Type B pancreatic cell (in vitro differentiated cells): ENCODE data around the gene RHEBL1. TPM values are rescaled to one million over a fixed set of nuclear protein-coding genes. Genes with fewer than 3 reads are reported as not detected.
A peak's percentile ranks its signal among the peaks of the same experiment; 100 is the strongest.

ENCODE experiments used
- DNase-seq: peaks from one replicate; pipeline ENCODE4 v3.0.0; 2021; ENCODE audit warnings: mixed read lengths; ENCODE audit not compliant: unreplicated experiment; ENCODE audit errors: extremely low spot score
- H3K27ac Mint-ChIP-seq: 2 replicates; pipeline ENCODE4 v1.8.0; 2021; ENCODE audit warnings: mild to moderate bottlenecking, mixed read lengths
- H3K27me3 Mint-ChIP-seq: 2 replicates; pipeline ENCODE4 v1.8.0; 2021; ENCODE audit warnings: mixed read lengths
- H3K36me3 Mint-ChIP-seq: 2 replicates; pipeline ENCODE4 v1.8.0; 2021; ENCODE audit warnings: mixed read lengths
- H3K4me1 Mint-ChIP-seq: one replicate; pipeline ENCODE4 v1.8.0; 2021; ENCODE audit warnings: mixed read lengths; ENCODE audit not compliant: unreplicated experiment
- H3K4me3 Mint-ChIP-seq: 2 replicates; pipeline ENCODE4 v1.8.0; 2021; ENCODE audit warnings: mild to moderate bottlenecking, mixed read lengths
- H3K9me3 Mint-ChIP-seq: 2 replicates; pipeline ENCODE4 v1.8.0; 2021; ENCODE audit warnings: mixed read lengths
- CTCF ChIP-seq: fragments of 200-600 bp; sonication (generic); conservative IDR thresholded peaks from 2 replicates; pipeline ENCODE4 v1.5.0; 2021; ENCODE audit warnings: antibody characterized with exemption, mild to moderate bottlenecking
- total RNA-seq: library from RNA; stranded (reverse); gene quantifications from 2 replicates; pipeline ENCODE4 v1.2.1, GENCODE V29; 2021; ENCODE audit warnings: low replicate concordance

RHEBL1 gene
- total RNA-seq, 1 donor from 2014 or later = 1.8 TPM

GRCh38 chr12:49086116-49086515 is 16.3 kb upstream of the RHEBL1 start:
- H3K27ac Mint-ChIP-seq = no peak overlapping the region
- peaks cover 64% of the 10 kb centered on the region for H3K27me3 Mint-ChIP-seq
- no peaks in the 10 kb centered on the region for H3K36me3 Mint-ChIP-seq
- no peaks in the 10 kb centered on the region for H3K9me3 Mint-ChIP-seq
- no peak for DNase-seq
- no peaks in the 10 kb centered on the region for H3K4me1 Mint-ChIP-seq
- H3K4me3 Mint-ChIP-seq = no peak overlapping the region
- TF ChIP-seq CTCF = no peak

- no peak for DNase-seq
- no peak for TF ChIP-seq CTCF
Measured at GRCh38 chr12:49084438-49084837, 14.7 kb upstream of the RHEBL1 start.

GRCh38 chr12:49079793-49080192 is 10.0 kb upstream of the RHEBL1 start:
- Mint-ChIP-seq H3K27me3 (peaks cover 28% of the 10 kb centered on the region), H3K27ac (no peak overlapping the region), H3K4me1 (no peaks in the 10 kb centered on the region), H3K9me3 (no peaks in the 10 kb centered on the region), H3K4me3 (no peak overlapping the region), H3K36me3 (no peaks in the 10 kb centered on the region)
- TF ChIP-seq CTCF = no peak
- DNase-seq = no peak

More at GRCh38 chr12:49084438-49084837, 14.7 kb upstream of the RHEBL1 start:
- Mint-ChIP-seq H3K9me3 (no peaks in the 10 kb centered on the region), H3K4me3 (no peak overlapping the region), H3K27ac (no peak overlapping the region), H3K4me1 (no peaks in the 10 kb centered on the region), H3K36me3 (no peaks in the 10 kb centered on the region), H3K27me3 (peaks cover 57% of the 10 kb centered on the region)

- no peak for TF ChIP-seq CTCF
- Mint-ChIP-seq H3K27me3 (peaks cover 4% of the 10 kb centered on the region), H3K36me3 (no peaks in the 10 kb centered on the region), H3K27ac (no peak overlapping the region), H3K4me1 (peaks cover 15% of the 10 kb centered on the region), H3K4me3 (no peak overlapping the region), H3K9me3 (no peaks in the 10 kb centered on the region)
- DNase-seq = no peak
Measured at GRCh38 chr12:49070971-49071370, 1.2 kb upstream of the RHEBL1 start.

- Mint-ChIP-seq H3K27me3 (peaks cover 4% of the 10 kb centered on the region), H3K4me1 (peaks cover 17% of the 10 kb centered on the region), H3K27ac (peak overlapping the region; percentile 79), H3K4me3 (peak overlapping the region; percentile 94), H3K9me3 (no peaks in the 10 kb centered on the region), H3K36me3 (no peaks in the 10 kb centered on the region)
- DNase-seq = no peak
- TF ChIP-seq CTCF = no peak
Measured at GRCh38 chr12:49068879-49069506, 786 bp downstream of the RHEBL1 start.
